ENCODE results near the gene SETBP1. TPM values are rescaled to one million over a fixed set of nuclear protein-coding genes. Genes with fewer than 3 reads are reported as not detected.
A peak's percentile ranks its signal among the peaks of the same experiment; 100 is the strongest.

Gene SETBP1
- total and polyA plus RNA-seq, 9 of the 15 experiments (the other 6 are each of a cell fraction or from before 2014, with no cell fraction given) = under 0.01 to 0.13 (median 0.04) TPM

- no peaks in the 10 kb centered on the region for H3K9me3 ChIP-seq (replicated peaks; ENCODE audit: control insufficient read depth, insufficient read depth, low read depth, low read length)
- BruUV-seq (replicated peaks) = no TSS peak
- ChIA-PET POLR2A (interaction anchor here (0.7 kb wide), 1 partner anchor 7 kb away, joined by 3 read pairs; no protein-coding TSS in a partner anchor), CTCF (ENCODE audit: low intra/inter-chr PET ratio) (no interaction called here)
- 6% methylated on average over 4 of the region's 5 CpGs for WGBS (ENCODE audit: insufficient coverage, low coverage, missing lambda C conversion rate)
- no peak overlapping the region for H3K9ac ChIP-seq (ENCODE audit: insufficient read depth in 1 of 2, low read depth in 2 of 2, low read length in 2 of 2)
- H3K9me1 ChIP-seq (ENCODE audit: control insufficient read depth, insufficient read depth, low read length) = no peaks in the 10 kb centered on the region
- no peak overlapping the region for H3K4me3 ChIP-seq
- no peaks in the 10 kb centered on the region for H3K79me2 ChIP-seq (ENCODE audit: control insufficient read depth, insufficient read depth, low read length)
- peak overlapping the region; percentile 80 for H2AFZ ChIP-seq (ENCODE audit: low read depth, low read length)
- H3K4me2 ChIP-seq (ENCODE audit: insufficient read depth, low read length) = peak overlapping the region; percentile 65
- in situ Hi-C loops (cut with MboI) = no loop called here
- DNase-seq (ENCODE audit: extremely low read depth in 1 of 4, low spot score in 3 of 4) = peak; percentile 56 to 75 (median 65)
- no peaks in the 10 kb centered on the region for H3K27me3 ChIP-seq (ENCODE audit: control insufficient read depth in 2 of 2, insufficient read depth in 2 of 2, low read length in 2 of 2)
- FAIRE-seq = peak; percentile 79
- peak overlapping the region; percentile 63 for H3K27ac ChIP-seq (ENCODE audit: extremely low read depth, low read depth, low read length)
- no peaks in the 10 kb centered on the region for H3K36me3 ChIP-seq (ENCODE audit: control insufficient read depth, insufficient read depth, low read length)
- peaks cover 0 to 37% of the 10 kb centered on the region in 2 experiments; a peak in 4 of 5 replicates for H3K4me1 ChIP-seq (replicated peaks in 1 of 2; ENCODE audit: control insufficient read depth in 2 of 2, insufficient read depth in 2 of 2, low read length in 2 of 2)
- peak; percentile 86 for ATAC-seq
- intact Hi-C loops (cut with micrococcal nuclease) = no loop called here
- H4K20me1 ChIP-seq (replicated peaks; ENCODE audit: control insufficient read depth, insufficient read depth, low read length) = no peaks in the 10 kb centered on the region
- no peak for TF ChIP-seq ZNF280B (CRISPR knock-in tag; IDR thresholded peaks at IDR 0.05)
- no peak for TF ChIP-seq ATF7 (IDR thresholded peaks at IDR 0.05)
- no peak for TF ChIP-seq NBN (IDR thresholded peaks at IDR 0.05; ENCODE audit: low read depth)
- TF ChIP-seq JUND (IDR thresholded peaks at IDR 0.05; ENCODE audit: borderline replicate concordance, low read depth, low read length) = peak; percentile 91
- peak; percentile 83; the same call in 2 of the 3 replicates for TF ChIP-seq JUND (tag; IDR thresholded peaks at IDR 0.05; ENCODE audit: borderline replicate concordance, low read depth, low read length)
- peak; percentile 78 for TF ChIP-seq MAFG (tag; conservative IDR thresholded peaks at IDR 0.05)
- no peak for TF ChIP-seq ELF1 (tag; IDR thresholded peaks at IDR 0.05)
- no peak for TF ChIP-seq CEBPG (CRISPR knock-in tag; IDR thresholded peaks at IDR 0.05)
- TF ChIP-seq CEBPG (tag; conservative IDR thresholded peaks at IDR 0.05 in 1 of 2, IDR thresholded peaks at IDR 0.05 in 1 of 2) = no peak
- no peak for TF ChIP-seq EGR1 (conservative IDR thresholded peaks at IDR 0.05)
- TF ChIP-seq ZMIZ1 (IDR thresholded peaks at IDR 0.05; ENCODE audit: low read depth in 2 of 2, low read length in 2 of 2) = no peak
- TF ChIP-seq JUN (IDR thresholded peaks at IDR 0.05; ENCODE audit: borderline replicate concordance, low read depth, low read length) = peak; percentile 63; the same call in 1 of the 2 replicates
- no peak for TF ChIP-seq JUN (CRISPR knock-in tag; IDR thresholded peaks at IDR 0.05; ENCODE audit: borderline replicate concordance)
- peak; percentile 98 for TF ChIP-seq ZNF316 (IDR thresholded peaks at IDR 0.05)
- TF ChIP-seq EHMT2 (IDR thresholded peaks at IDR 0.05) = peak; percentile 28; the same call in 1 of the 2 replicates
- 0 out of 4 replicates have a peak, but pooled peaks of 1 of the 2 experiments have one; percentile 39 for TF ChIP-seq HDAC1 (IDR thresholded peaks at IDR 0.05)
Observed at GRCh38 chr18:44725300-44726058, 44.8 kb downstream of the SETBP1 start.
